Retina (tissue), 1 donor: Measurements from ENCODE around the gene OTOR.
A peak's percentile ranks its signal among the peaks of the same experiment; 100 is the strongest.

Experiments used
- DNase-seq: peaks from one replicate; pipeline ENCODE4 v3.0.0-alpha.2; 2016

OTOR gene

GRCh38 chr20:16752082-16752481 lies 3.9 kb downstream of the OTOR start:
- no peak for DNase-seq

GRCh38 chr20:16752901-16753300 lies 4.7 kb downstream of the OTOR start:
- DNase-seq = no peak

GRCh38 chr20:16758454-16759180 lies 10.5 kb downstream of the OTOR start:
- DNase-seq = no peak

GRCh38 chr20:16759181-16759563 lies 11.0 kb downstream of the OTOR start:
- no peak for DNase-seq

GRCh38 chr20:16760431-16761304 lies 12.5 kb downstream of the OTOR start:
- DNase-seq = no peak

GRCh38 chr20:16761305-16761829 lies 13.2 kb downstream of the OTOR start:
- peak; percentile 72 for DNase-seq

- DNase-seq = no peak
Measured at GRCh38 chr20:16764560-16764959, 16.4 kb downstream of the OTOR start.

- DNase-seq = no peak
Measured at GRCh38 chr20:16771213-16771612, 23.1 kb downstream of the OTOR start.

GRCh38 chr20:16775961-16776360 lies 27.8 kb downstream of the OTOR start:
- DNase-seq = no peak

GRCh38 chr20:16777126-16777525 lies 29.0 kb downstream of the OTOR start:
- DNase-seq = no peak

- no peak for DNase-seq
Measured at GRCh38 chr20:16778159-16778558, 30.0 kb downstream of the OTOR start.

GRCh38 chr20:16781496-16781895 lies 33.3 kb downstream of the OTOR start:
- no peak for DNase-seq

GRCh38 chr20:16785226-16785625 lies 37.1 kb downstream of the OTOR start:
- no peak for DNase-seq
